GM19035 (cell line): Measurements from ENCODE around the gene DRICH1.
"Not testable (repeated sequence)": the region's sequence is repeated elsewhere in the genome, so short reads cannot be mapped to it uniquely, and the experiment has no call there.

Experiments used
- ATAC-seq: cut with Tn5 transposase; IDR thresholded peaks from one replicate; pipeline ENCODE4 v1.9.1; 2021; ENCODE audit not compliant: unreplicated experiment

DRICH1 gene

DNA sequence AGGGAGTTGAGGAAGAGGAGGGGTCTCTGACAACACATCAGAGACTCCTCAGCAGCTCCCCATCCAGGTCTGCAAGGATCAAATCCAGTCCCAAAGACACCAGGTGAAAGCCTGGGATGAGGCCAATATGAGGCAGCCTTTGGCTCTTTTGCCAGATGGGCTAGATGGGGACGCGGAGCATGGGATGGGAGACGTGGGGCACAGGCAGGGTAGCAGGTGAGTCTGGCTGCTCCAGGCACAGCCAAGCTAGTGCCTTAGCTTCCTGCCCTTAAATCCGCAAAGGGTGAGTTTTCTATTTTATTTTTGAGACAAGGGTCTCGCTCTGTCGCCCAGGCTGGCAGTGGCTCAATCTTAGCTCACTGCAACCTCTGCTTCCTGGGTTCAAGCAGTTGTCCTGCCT is 19.6 kb upstream of the DRICH1 start:
- no peak for ATAC-seq

DNA sequence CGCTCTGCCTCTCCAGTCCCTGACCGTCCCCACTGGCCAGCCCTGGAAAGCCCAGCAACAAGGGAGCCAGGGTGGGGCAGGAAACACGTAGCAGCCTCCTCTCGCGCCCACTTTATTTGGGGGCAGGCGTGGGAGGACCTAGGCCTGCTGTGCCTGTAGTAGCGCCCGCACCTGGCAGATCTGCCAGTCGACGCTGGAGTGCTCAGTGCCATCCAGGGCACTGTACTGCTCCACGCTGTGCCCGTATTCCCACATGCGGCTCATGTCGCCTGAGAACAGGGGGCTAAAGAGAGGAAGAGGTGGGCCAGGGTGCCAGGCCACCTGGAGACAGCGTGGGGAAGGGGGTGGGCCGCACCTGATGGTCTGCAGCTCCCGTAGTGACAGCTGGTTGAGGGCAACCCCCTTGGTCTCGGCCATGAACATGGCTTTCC is 17.0 kb upstream of the DRICH1 start:
- no peak for ATAC-seq

DNA sequence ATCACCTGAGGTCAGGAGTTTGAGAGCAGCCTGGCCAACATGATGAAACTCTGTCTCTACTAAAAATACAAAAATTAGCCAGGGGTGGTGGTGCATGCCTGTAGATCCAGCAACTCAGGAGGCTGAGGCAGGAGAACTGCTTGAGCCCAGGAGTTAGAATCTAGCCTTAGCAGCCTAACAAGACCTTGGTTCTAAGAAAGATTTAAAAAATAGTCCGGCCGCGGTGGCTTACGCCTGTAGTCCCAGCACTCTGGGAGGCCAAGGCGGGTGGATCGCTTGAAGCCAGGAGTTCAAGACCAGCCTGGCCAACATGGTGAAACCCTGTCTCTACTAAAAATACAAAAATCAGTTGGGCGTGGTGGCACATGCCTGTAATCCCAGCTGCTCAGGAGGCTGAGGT is 14.4 kb upstream of the DRICH1 start:
- not testable (repeated sequence) for ATAC-seq

DNA sequence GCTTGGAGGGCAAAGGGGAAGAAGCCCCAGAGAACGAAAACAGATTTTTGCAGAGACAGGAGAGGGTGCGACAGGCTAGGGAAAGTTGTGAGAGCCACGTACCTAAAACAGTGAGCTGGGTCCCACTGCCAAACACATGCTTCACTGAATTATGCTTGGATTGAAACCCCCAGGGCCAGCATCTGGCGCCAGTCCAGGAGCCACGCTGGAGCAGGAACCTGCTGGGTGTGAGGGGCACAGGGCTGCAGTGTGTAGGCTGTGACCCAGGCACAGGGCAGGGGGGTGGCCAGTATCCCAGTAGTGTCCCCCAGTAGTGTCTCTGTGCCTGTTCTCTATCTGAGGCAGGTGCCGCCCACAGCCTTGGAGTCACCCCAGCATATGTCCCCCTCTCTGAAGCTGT is 8.1 kb upstream of the DRICH1 start:
- ATAC-seq = not testable (repeated sequence)

DNA sequence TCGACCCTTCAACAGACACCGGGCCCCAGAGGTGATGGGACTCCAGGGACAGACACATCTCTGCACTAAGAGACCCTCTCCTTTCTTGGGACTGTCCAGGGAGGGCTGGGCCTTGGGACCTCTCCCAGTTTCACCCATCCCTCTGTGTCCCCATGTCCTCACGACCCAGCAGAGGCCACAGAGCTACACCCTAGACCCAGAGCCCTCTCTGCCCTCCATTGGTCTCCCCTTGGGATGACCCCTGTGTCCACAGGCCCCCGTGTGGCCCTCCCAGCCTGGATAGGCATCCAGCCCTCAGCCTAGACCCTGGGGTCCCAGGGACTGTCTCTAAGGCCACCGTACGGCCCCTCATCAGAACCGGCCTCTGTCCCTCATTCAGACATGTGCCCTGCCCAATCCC is 7.5 kb upstream of the DRICH1 start:
- ATAC-seq = no peak

DNA sequence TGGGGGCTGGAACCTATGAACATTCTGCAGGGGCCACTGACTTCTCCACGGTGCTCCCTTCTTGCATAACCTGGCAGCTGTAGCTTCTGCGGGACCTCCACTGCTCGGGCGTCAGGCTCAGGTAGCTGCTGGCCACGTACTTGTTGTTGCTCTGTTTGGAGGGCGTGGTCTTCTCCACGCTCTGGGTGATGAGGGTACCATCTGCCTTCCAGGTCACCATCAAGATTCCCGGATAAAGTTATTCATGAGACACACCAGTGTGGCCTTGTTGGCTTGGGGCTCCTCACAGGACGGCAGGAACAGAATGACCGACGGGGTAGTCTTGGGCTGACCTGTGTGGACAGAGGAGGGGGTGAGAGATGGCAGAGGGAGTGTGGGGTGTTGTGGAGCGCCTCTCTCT is 6.5 kb upstream of the DRICH1 start:
- ATAC-seq = no peak

DNA sequence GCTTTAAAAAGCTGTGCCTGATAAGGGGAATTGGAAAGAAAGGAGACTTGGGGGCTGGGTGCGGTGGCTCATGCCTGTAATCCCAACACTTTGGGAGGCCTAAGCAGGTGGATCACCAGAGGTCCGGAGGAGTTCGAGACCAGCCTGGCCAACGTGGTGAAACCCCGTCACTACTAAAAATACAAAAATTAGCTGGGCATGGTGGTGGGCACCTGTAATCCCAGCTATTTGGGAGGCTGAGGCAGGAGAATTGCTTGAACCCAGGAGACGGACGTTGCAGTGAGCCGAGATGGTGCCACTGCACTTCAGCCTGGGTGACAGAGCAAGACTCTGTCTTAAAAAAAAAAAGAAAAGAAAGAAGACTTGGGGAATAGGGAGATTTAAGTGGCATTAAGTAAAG is 3.2 kb upstream of the DRICH1 start:
- ATAC-seq = not testable (repeated sequence)

DNA sequence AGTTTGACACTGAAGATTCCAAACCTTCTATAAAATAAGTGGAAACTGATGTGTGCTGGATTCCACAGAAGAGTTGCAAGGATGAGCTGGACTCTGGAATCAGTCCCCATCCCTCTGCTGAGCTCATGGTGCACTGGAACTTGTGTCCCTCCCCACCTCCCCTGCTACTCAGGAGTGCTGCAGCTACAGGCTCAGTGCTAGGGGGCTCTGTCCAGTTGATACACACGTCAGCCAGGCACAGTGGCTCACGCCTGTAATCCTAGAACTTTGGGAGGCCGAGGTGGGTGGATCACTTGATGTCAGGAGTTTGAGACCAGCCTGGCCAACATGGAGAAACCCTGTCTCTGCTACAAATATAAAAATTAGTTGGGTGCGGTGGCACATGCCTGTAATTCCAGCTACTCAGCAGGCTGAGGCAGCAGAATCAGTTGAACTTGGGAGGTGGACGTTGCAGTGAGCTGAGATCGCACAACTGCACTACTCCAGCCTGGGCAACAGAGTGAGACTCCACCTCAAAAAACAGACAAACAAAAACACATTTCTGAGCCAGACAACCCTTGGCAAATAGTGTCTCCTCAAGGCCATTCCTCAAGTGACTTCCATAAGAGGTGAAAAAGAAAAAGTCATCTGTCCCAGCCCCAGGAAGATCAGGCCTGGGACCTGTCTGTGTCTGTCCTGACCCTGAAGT is 3.9 kb downstream of the DRICH1 start:
- ATAC-seq = not testable (repeated sequence)

DNA sequence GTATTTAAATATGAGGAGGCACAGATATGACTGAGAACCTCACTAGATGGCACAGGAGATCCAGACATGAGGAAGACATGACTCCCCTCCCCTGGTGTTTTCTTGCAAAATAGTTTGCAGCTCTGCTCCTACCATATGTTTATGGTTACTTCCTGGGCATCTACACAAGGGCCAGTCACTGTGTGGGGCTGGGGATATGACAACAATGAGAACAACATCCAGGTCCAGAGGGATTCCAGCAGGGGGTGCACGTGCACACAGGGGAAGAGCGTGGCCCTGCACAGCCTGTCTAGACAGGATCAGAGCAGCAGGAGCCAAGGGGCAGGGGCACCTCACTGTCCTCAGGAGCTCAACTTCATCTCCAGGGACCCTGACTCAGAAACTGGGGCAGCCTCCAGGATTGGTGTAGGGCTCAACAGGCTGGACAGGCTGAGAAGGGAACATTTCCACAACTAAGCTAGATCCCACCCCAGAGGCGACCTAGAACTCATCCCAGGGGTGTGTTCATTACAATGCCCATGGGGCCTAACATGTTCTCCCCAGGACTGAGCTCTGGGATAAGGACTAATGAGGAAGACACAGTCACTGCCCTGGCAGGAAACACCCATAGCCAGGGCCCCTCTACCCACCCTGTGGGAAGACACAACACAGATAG is 4.6 kb downstream of the DRICH1 start:
- ATAC-seq = not testable (repeated sequence)

DNA sequence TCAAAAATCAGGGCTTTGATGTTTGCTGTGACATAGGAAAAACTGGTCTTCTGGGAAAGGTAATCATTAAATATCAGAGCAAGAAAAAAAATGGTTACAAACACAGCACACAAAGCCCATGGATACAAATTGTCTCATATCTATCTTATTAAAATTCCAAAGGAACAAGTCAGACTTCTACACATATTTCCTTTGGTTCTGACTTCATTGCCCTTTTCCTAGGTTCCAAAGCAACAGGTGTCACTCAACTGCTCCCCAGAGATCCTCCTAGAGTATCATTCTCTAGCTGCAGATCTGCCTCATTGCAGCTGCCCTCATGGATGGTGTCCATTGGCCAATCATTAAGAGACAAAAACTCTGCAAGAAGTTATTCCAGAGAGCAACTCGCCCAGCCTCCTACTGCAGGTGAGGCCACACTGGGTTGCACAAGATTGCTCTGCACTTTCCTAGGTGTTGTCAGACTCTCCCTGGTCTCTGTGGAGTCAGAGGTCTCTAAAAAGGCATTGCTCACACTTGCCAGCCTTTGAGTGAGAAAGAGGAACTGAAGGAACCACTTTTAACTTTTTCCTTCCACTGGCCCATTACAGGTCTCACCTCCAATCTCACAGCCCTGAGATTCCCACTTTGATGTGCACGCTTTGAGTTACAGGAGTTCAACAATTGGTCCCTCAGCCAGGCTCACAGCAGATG is 5.7 kb downstream of the DRICH1 start:
- no peak for ATAC-seq

DNA sequence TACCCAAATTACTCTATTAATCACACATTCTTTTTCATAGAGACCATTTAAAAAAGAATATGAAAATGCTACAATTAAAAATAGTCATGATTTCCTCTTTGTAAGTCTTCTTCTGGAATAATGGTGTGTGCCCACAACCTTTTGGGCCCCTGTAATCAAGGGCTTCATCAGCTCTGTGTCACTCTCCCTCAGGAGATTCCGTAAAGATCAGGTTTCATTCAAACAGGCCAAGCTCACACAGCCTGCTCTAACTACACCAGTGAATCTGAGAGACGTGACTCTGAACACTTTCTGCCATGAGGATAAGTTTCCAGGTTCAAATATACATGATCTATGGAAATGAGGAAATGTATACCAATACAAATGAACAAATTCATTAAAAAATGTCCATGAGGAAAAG is 9.5 kb downstream of the DRICH1 start:
- no peak for ATAC-seq

DNA sequence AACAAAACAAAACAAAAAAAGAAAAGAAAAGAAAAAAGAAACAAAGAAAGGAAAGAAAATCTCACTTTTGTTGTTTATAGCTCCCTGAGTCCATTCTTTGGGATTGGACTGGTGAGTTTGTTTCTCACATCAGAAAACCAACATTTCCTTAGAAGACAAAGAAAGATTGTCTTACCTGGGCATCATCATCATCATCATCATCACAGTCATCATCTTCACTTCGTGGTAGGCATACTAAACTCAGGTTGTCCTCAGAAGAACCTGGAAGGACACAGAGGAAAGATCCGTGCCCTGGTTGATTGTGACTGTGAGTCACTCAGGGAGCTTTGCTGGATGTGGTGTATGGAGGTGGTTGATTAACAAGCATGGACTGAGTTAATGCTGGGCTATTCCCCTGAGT is 10.2 kb downstream of the DRICH1 start:
- ATAC-seq = not testable (repeated sequence)

DNA sequence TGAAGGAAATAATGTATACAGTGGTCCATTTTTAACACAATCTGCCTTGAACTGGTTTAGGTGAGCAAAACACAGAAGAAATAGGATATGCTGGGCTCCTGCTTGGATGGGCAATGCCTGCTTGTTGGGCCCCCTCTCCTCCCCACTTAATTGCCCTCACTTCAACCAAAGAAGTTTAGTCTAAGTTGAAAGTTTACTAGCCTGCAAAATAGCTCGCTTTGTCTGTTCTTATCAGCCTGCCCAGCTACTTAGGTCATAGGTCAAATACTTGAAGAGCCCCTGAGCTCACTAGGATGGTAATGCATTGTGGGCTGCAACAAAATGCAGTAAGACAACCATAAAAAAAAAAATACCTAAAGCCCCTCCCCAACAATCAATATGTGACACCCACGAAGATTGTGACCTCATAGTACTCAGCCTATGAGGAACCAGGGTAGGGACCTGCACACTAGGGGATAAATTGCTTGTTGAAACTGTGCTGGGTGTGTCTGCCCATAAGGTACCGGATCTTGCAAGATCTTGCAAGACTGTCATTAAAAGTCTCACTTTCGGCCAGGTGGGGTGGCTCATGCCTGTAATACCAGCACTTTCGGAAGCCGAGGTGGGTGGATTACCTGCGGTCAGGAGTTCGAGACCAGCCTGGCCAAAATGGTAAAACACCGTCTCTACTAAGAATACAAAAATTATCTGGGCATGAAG is 10.9 kb downstream of the DRICH1 start:
- no peak for ATAC-seq

DNA sequence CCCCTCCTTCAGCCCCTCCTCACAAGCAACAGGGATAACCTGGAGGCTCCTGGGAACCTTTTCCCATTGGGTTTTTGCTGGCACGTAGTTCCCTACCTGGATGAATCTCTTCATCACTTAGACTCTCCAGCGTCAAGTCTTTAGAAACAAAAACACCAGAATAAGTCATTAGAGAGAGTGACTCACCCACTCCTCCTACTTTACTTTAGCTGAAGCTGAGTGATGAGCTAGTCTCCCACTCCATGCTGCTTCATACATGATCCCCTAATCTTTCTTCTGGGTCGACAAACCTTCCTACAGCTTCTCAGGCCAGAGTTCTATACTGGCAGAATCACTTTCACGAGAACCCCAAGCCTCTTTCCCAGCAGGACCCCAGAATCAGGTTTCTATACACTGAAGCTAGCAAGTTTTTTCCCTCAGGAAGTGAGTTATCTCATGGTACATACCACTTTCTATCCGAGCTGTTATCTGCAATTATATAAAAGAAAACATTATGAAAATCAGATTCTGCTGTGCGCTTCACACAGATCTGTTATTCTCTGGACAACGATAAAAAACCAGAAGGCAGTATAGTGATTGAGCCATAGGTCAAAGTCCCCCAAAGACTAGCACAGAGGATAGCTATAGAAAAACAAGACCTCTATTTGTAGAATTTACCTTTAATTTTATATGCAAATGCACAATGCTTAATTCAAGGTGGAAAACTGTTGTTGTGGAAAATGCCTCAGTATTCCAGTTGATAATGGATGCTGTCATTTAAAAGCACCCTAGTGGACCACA is 18.7 kb downstream of the DRICH1 start:
- ATAC-seq = no peak

DNA sequence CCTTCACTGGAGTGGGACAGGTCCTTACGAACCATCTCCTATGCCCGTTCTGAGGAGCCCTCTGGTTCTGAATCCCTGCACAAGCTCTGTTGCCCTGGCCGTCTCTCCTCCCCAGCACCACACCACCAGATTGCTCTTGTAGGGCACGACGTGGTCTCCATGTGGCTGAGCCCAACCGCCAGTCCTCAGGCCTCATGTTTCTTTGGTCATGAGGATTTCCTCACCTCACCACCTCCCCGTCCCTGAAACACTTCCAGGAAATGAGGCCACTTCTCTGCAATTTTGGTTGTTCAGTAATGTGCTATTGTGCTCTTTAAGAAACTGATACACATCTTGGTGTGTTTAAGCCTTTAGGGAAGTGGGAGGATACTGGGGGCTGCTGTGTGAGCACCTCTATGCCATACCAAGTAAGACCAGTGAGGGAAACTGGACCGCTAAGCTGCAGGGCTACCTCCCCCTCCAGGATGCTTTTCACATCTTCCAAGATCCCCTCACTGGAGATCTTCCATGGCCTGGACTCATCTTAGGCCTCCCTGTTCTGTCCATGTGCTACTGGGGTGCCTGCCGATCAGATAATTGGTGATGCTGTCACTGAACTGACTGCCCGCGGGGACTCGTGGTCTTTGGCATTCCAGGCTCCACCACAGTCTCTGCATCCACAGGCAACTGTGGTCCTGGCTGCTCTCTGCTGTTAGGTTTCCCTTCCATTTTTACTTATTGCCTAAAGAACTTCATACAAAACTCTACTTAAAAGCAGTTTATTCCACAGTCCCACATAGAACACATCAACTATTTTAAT is 21.9 kb downstream of the DRICH1 start:
- no peak for ATAC-seq

DNA sequence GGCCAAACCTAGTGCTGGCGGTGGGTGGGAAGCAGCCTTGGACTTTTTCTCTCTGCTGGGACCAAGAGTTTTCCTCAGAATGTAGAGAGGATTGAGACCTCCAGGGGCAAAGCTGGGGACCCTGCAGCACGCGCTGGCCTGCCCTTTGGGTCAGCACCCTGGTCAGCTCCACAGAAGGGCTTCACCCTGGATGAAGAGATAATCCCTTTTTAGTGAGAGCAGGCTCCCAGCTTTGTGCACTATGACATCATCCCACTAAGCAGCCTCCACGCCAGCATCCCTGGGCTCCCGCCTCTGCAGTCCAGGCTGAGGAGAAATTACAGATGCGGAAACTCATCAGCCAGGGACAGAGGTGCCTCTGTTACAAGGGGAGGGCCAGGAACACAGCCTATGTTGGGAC is 23.5 kb downstream of the DRICH1 start:
- no peak for ATAC-seq

DNA sequence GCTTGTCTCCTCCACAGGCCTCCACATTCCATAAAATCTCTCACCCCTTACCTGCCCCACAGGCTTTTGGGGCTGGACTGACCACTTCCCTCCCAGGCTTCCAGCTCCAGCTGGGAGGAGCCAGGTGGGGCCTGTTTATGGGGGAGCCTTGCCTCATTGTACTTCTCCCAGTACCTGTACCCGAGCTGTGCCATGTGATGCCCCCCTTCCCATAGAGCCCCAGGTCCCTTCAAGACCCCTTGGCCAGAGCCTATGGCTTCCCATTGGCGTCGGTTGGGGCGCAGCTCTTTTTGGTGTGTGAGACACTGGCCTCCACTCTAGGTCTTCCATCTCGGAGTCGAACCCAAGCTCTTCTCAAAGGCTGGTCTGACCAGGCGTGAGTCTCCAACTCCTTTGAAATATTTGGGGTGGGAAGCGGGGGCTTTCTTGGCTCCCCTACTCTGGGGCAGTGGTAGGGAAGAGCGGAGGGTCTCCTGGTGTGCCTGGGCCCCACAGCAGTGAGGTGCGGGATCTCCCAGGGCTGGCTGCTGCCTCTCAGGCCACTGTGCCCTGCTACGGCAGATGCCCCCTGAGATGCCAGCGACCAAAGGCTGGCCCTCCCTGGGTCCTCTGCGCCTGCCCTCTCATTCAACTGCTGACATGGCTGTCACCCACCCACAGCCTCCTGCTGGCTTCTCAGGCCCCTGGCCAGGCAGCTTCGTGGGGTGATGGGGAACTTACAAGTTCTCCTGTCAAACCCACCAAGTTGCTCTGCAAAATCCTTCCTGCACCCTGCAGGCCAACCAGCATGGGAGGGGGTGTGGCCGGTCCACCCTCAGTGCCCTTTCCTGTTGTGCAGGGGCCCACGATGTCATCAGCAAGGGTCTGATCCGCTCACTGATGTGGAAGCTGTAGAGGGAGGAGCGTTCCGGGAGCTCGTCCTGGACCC is 25.7 kb downstream of the DRICH1 start:
- ATAC-seq = no peak

DNA sequence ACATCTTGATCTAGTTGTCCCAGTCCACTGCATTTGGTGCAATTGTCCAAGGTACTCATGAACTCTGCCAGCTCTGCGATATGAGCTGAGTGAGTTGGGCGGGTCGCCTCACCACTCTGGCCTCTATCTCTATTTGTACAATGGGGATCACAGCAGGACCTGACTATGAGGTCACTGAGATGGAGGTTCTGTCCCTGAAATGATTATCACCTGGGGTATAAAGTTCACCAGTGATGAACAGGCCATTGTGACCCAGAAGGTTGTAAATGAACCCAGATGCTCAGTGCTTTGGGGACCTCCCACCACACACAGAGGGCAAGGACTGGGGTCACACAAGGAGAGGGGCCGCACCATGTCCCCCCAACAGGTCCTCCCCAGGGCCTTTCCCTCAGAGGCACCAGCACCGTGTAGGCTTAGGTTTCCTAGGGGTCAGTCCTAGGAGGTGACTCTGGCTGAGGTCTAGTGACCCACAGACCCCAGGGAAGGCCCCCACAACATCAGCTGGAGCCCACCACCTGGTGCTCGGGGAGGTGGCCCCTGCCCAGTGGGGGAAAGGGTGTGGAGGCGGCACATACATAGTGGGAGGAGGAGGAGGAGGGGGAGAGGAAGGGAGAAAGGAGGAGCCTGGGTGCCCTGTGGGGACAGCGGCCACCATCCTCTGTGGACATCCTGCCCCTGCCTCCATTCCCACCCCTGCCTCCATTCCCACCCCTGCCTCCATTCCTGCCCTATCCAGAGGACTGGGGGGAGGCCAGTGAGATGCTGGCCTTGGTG is 27.0 kb downstream of the DRICH1 start:
- no peak for ATAC-seq
